NCI-H1930 (cell line): ENCODE measurements around the gene IL17F.
"Not testable (repeated sequence)": the region's sequence is repeated elsewhere in the genome, so short reads cannot be mapped to it uniquely, and the experiment has no call there.

ENCODE experiments used
- DNase-seq, 2 experiments: peaks; one replicate each; lab custom pipeline; 2025; lab: John Stamatoyannopoulos, UW

IL17F gene

GRCh38 chr6:52245425-52245824 is 1.1 kb upstream of the IL17F start:
- no peak for DNase-seq

- no peak for DNase-seq
These were observed 912 bp downstream of the IL17F start for GRCh38 chr6:52243282-52243893.

GRCh38 chr6:52241819-52242218 is 2.5 kb downstream of the IL17F start:
- no peak for DNase-seq

GRCh38 chr6:52233975-52234823 is 10.1 kb downstream of the IL17F start:
- DNase-seq, result peak in 1 of 2 experiments; percentile 21

- no peak for DNase-seq
These were observed 11.3 kb downstream of the IL17F start for GRCh38 chr6:52233005-52233404.

GRCh38 chr6:52231406-52232127 is 12.7 kb downstream of the IL17F start:
- DNase-seq, result no peak

GRCh38 chr6:52230685-52231084 is 13.6 kb downstream of the IL17F start:
- no peak for DNase-seq

GRCh38 chr6:52227495-52227894 is 16.8 kb downstream of the IL17F start:
- no peak for DNase-seq

- no peak for DNase-seq
These were observed 23.0 kb downstream of the IL17F start for GRCh38 chr6:52221302-52221701.

- no peak for DNase-seq
These were observed 26.5 kb downstream of the IL17F start for GRCh38 chr6:52217761-52218160.

GRCh38 chr6:52216932-52217575 is 27.2 kb downstream of the IL17F start:
- DNase-seq, result no peak

- DNase-seq, result no peak
These were observed 28.5 kb downstream of the IL17F start for GRCh38 chr6:52215787-52216186.

- no peak for DNase-seq
These were observed 31.2 kb downstream of the IL17F start for GRCh38 chr6:52213127-52213526.

- no peak for DNase-seq
These were observed 34.1 kb downstream of the IL17F start for GRCh38 chr6:52210227-52210626.

- DNase-seq, result no peak
These were observed 34.5 kb downstream of the IL17F start for GRCh38 chr6:52209770-52210169.

- no peak for DNase-seq
These were observed 35.7 kb downstream of the IL17F start for GRCh38 chr6:52208612-52209011.

GRCh38 chr6:52207066-52207465 is 37.2 kb downstream of the IL17F start:
- no peak for DNase-seq

GRCh38 chr6:52201493-52201892 is 42.8 kb downstream of the IL17F start:
- DNase-seq, result no peak

- no peak for DNase-seq
These were observed 43.3 kb downstream of the IL17F start for GRCh38 chr6:52201046-52201445.

GRCh38 chr6:52200088-52200487 is 44.2 kb downstream of the IL17F start:
- DNase-seq, result not testable (repeated sequence)

- DNase-seq, result no peak
These were observed 48.4 kb downstream of the IL17F start for GRCh38 chr6:52195886-52196285.

- DNase-seq, result no peak
These were observed 52.5 kb downstream of the IL17F start for GRCh38 chr6:52191824-52192223.
